GM12865 (cell line): ENCODE measurements around the gene NLGN4Y.

Source experiments
- DNase-seq: peaks from one replicate; pipeline ENCODE4 v3.0.0; 2010; ENCODE audit warnings: low read depth
- H3K4me3 ChIP-seq: 2 replicates; pipeline ENCODE4 v1.5.1; 2011; ENCODE audit warnings: mild to moderate bottlenecking, low read depth, low read length, control low read depth
- TF ChIP-seq, protein P1 (sequence below): IDR thresholded peaks from 2 replicates; pipeline ENCODE4 v1.5.1; 2011; ENCODE audit warnings: low read length, control low read depth, low read depth, inconsistent platforms; ENCODE audit not compliant: insufficient read depth; ENCODE audit errors: missing control alignments

Gene NLGN4Y

DNA sequence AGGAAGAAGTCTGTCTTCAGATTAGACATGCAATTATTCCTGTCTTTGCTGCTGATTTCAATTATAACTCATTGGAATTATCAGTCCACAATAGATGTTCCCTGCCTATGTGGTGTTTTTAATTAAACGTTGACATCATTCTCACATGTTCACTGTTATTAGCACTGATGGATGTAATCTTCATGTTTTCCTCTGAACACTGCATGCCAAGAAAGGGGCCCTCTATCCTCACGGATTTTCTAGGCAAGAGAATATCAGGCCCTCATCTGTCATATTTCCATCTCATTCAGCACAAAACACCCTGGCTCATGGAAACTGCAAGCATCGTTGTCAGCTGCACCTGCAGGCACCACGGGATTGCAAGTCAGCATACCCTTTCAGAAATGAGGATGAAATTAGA is 224.0 kb downstream of the NLGN4Y start:
- TF ChIP-seq, protein P1, sequence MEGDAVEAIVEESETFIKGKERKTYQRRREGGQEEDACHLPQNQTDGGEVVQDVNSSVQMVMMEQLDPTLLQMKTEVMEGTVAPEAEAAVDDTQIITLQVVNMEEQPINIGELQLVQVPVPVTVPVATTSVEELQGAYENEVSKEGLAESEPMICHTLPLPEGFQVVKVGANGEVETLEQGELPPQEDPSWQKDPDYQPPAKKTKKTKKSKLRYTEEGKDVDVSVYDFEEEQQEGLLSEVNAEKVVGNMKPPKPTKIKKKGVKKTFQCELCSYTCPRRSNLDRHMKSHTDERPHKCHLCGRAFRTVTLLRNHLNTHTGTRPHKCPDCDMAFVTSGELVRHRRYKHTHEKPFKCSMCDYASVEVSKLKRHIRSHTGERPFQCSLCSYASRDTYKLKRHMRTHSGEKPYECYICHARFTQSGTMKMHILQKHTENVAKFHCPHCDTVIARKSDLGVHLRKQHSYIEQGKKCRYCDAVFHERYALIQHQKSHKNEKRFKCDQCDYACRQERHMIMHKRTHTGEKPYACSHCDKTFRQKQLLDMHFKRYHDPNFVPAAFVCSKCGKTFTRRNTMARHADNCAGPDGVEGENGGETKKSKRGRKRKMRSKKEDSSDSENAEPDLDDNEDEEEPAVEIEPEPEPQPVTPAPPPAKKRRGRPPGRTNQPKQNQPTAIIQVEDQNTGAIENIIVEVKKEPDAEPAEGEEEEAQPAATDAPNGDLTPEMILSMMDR = no peak
- H3K4me3 ChIP-seq = no peak overlapping the region
- no peak for DNase-seq

- TF ChIP-seq, protein P1 = no peak
- H3K4me3 ChIP-seq = no peak overlapping the region
- no peak for DNase-seq
Measured at GRCh38 chrY:14755571-14755970, 231.2 kb downstream of the NLGN4Y start.

- DNase-seq = no peak
- TF ChIP-seq, protein P1 = no peak
- H3K4me3 ChIP-seq = no peak overlapping the region
Measured at GRCh38 chrY:14762903-14763302, 238.6 kb downstream of the NLGN4Y start.

- TF ChIP-seq, protein P1 = no peak
- no peak overlapping the region for H3K4me3 ChIP-seq
- DNase-seq = no peak
Measured at GRCh38 chrY:14763600-14763999, 239.3 kb downstream of the NLGN4Y start.

- TF ChIP-seq, protein P1 = no peak
- no peak for DNase-seq
- no peak overlapping the region for H3K4me3 ChIP-seq
Measured at GRCh38 chrY:14778208-14778607, 253.9 kb downstream of the NLGN4Y start.

GRCh38 chrY:14793104-14793503 is 268.8 kb downstream of the NLGN4Y start:
- no peak for DNase-seq
- H3K4me3 ChIP-seq = no peak overlapping the region
- TF ChIP-seq, protein P1 = no peak

- H3K4me3 ChIP-seq = no peak overlapping the region
- no peak for DNase-seq
- TF ChIP-seq, protein P1 = no peak
Measured at GRCh38 chrY:14793674-14794073, 269.3 kb downstream of the NLGN4Y start.
